SK-N-SH (cell line): ENCODE results near the gene SLC22A6. TPM values are rescaled to one million over a fixed set of nuclear protein-coding genes. Genes with fewer than 3 reads are reported as not detected.

Experiments used
- CTCF ChIA-PET: fragments of 300-600, 350-600 bp; formaldehyde crosslinking; extraction: SDS; loops from one replicate; lab custom pipeline; 2021; lab: Yijun Ruan, JAX
- POLR2A ChIA-PET: fragments of 350-600 bp; sonication (Branson Sonifier 250); formaldehyde crosslinking; extraction: SDS; loops from one replicate; lab custom pipeline; 2020; ENCODE audit warnings: antibody characterized with exemption, inconsistent platforms; lab: Yijun Ruan, JAX
- DNase-seq: peaks from one replicate; pipeline ENCODE4 v3.0.0; 2012
- H2AFZ ChIP-seq: fragments of 200-600 bp; sonication (generic); 2 replicates; pipeline ENCODE4 v1.8.1; 2016; ENCODE audit warnings: antibody characterized with exemption, mild to moderate bottlenecking, low read depth
- H3F3A ChIP-seq: fragments of 200-600 bp; sonication (generic); replicated peaks from 2 replicates; pipeline ENCODE3; 2016; ENCODE audit warnings: antibody characterized with exemption, mild to moderate bottlenecking; ENCODE audit not compliant: insufficient read depth
- H3K27ac ChIP-seq, 2 experiments: fragments of 200-500 bp in 1 of 2; fragments of 200-600 bp in 1 of 2; sonication (Bioruptor generic) in 1 of 2; sonication (generic), shearing (Covaris generic) in 1 of 2; 2 replicates each; pipeline versions ENCODE4 v1.5.1 to v1.6.1; 2014 to 2016; ENCODE audit warnings: low read depth in 2 of 2, inconsistent platforms in 1 of 2, low read length in 1 of 2, mild to moderate bottlenecking in 1 of 2, mixed read lengths in 1 of 2
- H3K27me3 ChIP-seq: fragments of 200-600 bp; sonication (generic), shearing (Covaris generic); 2 replicates; pipeline ENCODE4 v1.6.1; 2016; ENCODE audit warnings: mixed run types; ENCODE audit not compliant: insufficient read depth
- H3K36me3 ChIP-seq, 2 experiments: fragments of 200-500 bp in 1 of 2; fragments of 200-600 bp in 1 of 2; sonication (Bioruptor generic) in 1 of 2; sonication (generic) in 1 of 2; replicated peaks in 1 of 2; 2 replicates each; pipeline versions ENCODE3 to v1.5.1; 2014 to 2016; ENCODE audit warnings: low read length in 1 of 2, mild to moderate bottlenecking in 1 of 2; ENCODE audit not compliant: insufficient read depth in 2 of 2, control insufficient read depth in 1 of 2
- H3K4me1 ChIP-seq, 2 experiments: fragments of 200-500 bp in 1 of 2; fragments of 200-600 bp in 1 of 2; sonication (Bioruptor generic) in 1 of 2; sonication (generic), shearing (Covaris generic) in 1 of 2; 2 replicates each; pipeline versions ENCODE4 v1.5.1 to v1.6.1; 2014 to 2016; ENCODE audit warnings: low read depth in 1 of 2, low read length in 1 of 2, mixed run types in 1 of 2; ENCODE audit not compliant: insufficient read depth in 2 of 2, control insufficient read depth in 1 of 2
- H3K4me2 ChIP-seq: fragments of 200-600 bp; sonication (generic), shearing (Covaris generic); 2 replicates; pipeline ENCODE4 v1.6.1; 2017; ENCODE audit warnings: mixed run types
- H3K4me3 ChIP-seq, 2 experiments: fragments of 200-500 bp in 1 of 2; fragments of 200-600 bp in 1 of 2; sonication (Bioruptor generic) in 1 of 2; sonication (generic), shearing (Covaris generic) in 1 of 2; 2 replicates each; pipeline versions ENCODE4 v1.5.1 to v1.8.1; 2014 to 2016; ENCODE audit warnings: low read depth in 2 of 2, inconsistent platforms in 1 of 2, low read length in 1 of 2, mild to moderate bottlenecking in 1 of 2, mixed read lengths in 1 of 2, moderate library complexity in 1 of 2
- H3K79me2 ChIP-seq: fragments of 200-600 bp; sonication (generic); 2 replicates; pipeline ENCODE4 v1.8.1; 2017; ENCODE audit warnings: mild to moderate bottlenecking; ENCODE audit not compliant: insufficient read depth
- H3K9ac ChIP-seq: fragments of 200-600 bp; sonication (generic); 2 replicates; pipeline ENCODE4 v1.6.1; 2017; ENCODE audit warnings: mixed run types
- H3K9me2 ChIP-seq: fragments of 200-600 bp; sonication (generic); 2 replicates; pipeline ENCODE4 v1.6.1; 2017; ENCODE audit warnings: mixed run types
- H3K9me3 ChIP-seq: fragments of 200-600 bp; sonication (generic); 2 replicates; pipeline ENCODE4 v1.6.1; 2017; ENCODE audit warnings: mixed run types, mild to moderate bottlenecking, moderate library complexity
- H4K20me1 ChIP-seq: fragments of 200-600 bp; sonication (generic); 2 replicates; pipeline ENCODE4 v1.6.1; 2017; ENCODE audit warnings: mild to moderate bottlenecking, mixed run types; ENCODE audit not compliant: insufficient read depth
- ELF1 ChIP-seq: IDR thresholded peaks from 2 replicates; pipeline ENCODE4 v1.4.0; 2012
- EP300 ChIP-seq, 2 experiments: IDR thresholded peaks; 2 replicates each; pipeline versions ENCODE4 v1.4.0 to v1.6.1; 2012; ENCODE audit warnings: borderline replicate concordance in 1 of 2, low read depth in 1 of 2, low read length in 1 of 2
- EZH2phosphoT487 ChIP-seq: fragments of 200-600 bp; sonication (generic); IDR thresholded peaks from 2 replicates; pipeline ENCODE4 v1.6.1; 2017; ENCODE audit warnings: low read depth, mixed run types, mild to moderate bottlenecking, antibody characterized with exemption, moderate library complexity, borderline replicate concordance
- IRF3 ChIP-seq: fragments of 150-350 bp; IDR thresholded peaks from 2 replicates; pipeline ENCODE4 v1.6.1; 2016; ENCODE audit warnings: mild to moderate bottlenecking, low read depth, low read length
- JUND ChIP-seq: IDR thresholded peaks from 2 replicates; pipeline ENCODE4 v1.4.0; 2012
- PBX3 ChIP-seq: IDR thresholded peaks from 2 replicates; pipeline ENCODE4; 2012
- TAF1 ChIP-seq: IDR thresholded peaks from 2 replicates; pipeline ENCODE4 v1.6.1; 2012; ENCODE audit warnings: low read depth, mild to moderate bottlenecking, low read length, moderate library complexity, borderline replicate concordance
- TCF12 ChIP-seq: IDR thresholded peaks from 2 replicates; pipeline ENCODE4 v1.4.0; 2012
- USF1 ChIP-seq: IDR thresholded peaks from 2 replicates; pipeline ENCODE4 v1.4.0; 2012; ENCODE audit warnings: low read depth, borderline replicate concordance
- YY1 ChIP-seq: IDR thresholded peaks from 2 replicates; pipeline ENCODE4 v1.4.0; 2012; ENCODE audit warnings: low read depth, mild to moderate bottlenecking
- ZBTB33 ChIP-seq: IDR thresholded peaks from 2 replicates; pipeline ENCODE4 v1.4.0; 2012; ENCODE audit warnings: low read depth, borderline replicate concordance
- WGBS: methylation state at CpG from one replicate; pipeline ENCODE4 v1.1.6; 2017; ENCODE audit warnings: low lambda C conversion rate; 5-methylcytosine and 5-hydroxymethylcytosine counted together
- polyA plus RNA-seq, 3 experiments: library from polyadenylated mRNA; depleted of rRNA; stranded (reverse); fragments of >200 nt; gene quantifications; 2 replicates each; pipeline ENCODE4 v1.2.3, GENCODE V29; 2012
- TF ChIP-seq, protein P1 (sequence below): IDR thresholded peaks from 2 replicates; pipeline ENCODE4 v1.4.0; 2012; ENCODE audit warnings: low read depth
- TF ChIP-seq, protein P2 (sequence below): fragments of 200-600 bp; sonication (generic); IDR thresholded peaks from 2 replicates; pipeline ENCODE4 v1.6.1; 2017; ENCODE audit warnings: antibody characterized with exemption, mild to moderate bottlenecking, moderate library complexity

The SLC22A6 gene
- polyA plus RNA-seq, 1 of the 3 experiments (the other 2 are of a cell fraction), result not detected

- TF ChIP-seq IRF3 (no peak), JUND (no peak), ELF1 (no peak), YY1 (no peak)
These were observed 50.8 kb downstream of the SLC22A6 start (continued) for GRCh38 chr11:62933750-62934495.

DNA sequence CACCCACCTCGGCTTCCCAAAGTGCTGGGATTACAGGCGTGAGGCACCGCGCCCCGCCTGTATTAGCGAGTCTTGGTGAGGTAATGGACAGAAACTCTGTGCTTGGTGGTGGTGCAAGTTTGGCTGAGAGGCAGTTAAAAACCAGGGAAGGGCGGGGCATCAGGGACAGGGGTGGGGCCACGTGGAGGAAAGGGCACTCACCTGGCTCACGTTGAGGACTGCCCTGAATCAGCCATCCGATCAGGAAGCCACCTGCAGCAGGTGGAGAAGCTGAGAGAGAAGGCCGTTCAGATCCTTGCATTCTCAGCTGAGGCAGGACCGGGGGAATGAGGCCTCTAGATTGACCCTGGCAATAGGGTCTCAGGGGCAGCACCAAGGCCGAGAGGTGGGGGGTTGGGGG lies 51.5 kb downstream of the SLC22A6 start:
- no peak overlapping the region for H3K4me3 ChIP-seq
- H3K4me2 ChIP-seq, result no peak overlapping the region
- H3K4me1 ChIP-seq, result peaks cover 0 to 18% of the 10 kb centered on the region in 2 experiments; a peak in 1 of 4 replicates
- ChIA-PET POLR2A (no interaction called here), CTCF (interaction anchor here (0.7 kb wide), 1 partner anchor 27 kb away, joined by 3 read pairs; no protein-coding TSS in a partner anchor)
- H3K27me3 ChIP-seq, result no peaks in the 10 kb centered on the region
- H3K27ac ChIP-seq, result no peak overlapping the region
- H3F3A ChIP-seq, result no peaks in the 10 kb centered on the region
- 67% methylated on average over 13 of the region's 13 CpGs for WGBS
- TF ChIP-seq, protein P1, sequence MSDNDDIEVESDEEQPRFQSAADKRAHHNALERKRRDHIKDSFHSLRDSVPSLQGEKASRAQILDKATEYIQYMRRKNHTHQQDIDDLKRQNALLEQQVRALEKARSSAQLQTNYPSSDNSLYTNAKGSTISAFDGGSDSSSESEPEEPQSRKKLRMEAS, result no peak
- TF ChIP-seq PBX3 (no peak), EZH2phosphoT487 (no peak), ZBTB33 (no peak), TCF12 (no peak), USF1 (no peak), TAF1 (no peak), EP300 (IDR thresholded peaks at IDR 0.05; ENCODE audit: borderline replicate concordance in 1 of 2, low read depth in 1 of 2, low read length in 1 of 2) (no peak), IRF3 (no peak)
- TF ChIP-seq, protein P2, sequence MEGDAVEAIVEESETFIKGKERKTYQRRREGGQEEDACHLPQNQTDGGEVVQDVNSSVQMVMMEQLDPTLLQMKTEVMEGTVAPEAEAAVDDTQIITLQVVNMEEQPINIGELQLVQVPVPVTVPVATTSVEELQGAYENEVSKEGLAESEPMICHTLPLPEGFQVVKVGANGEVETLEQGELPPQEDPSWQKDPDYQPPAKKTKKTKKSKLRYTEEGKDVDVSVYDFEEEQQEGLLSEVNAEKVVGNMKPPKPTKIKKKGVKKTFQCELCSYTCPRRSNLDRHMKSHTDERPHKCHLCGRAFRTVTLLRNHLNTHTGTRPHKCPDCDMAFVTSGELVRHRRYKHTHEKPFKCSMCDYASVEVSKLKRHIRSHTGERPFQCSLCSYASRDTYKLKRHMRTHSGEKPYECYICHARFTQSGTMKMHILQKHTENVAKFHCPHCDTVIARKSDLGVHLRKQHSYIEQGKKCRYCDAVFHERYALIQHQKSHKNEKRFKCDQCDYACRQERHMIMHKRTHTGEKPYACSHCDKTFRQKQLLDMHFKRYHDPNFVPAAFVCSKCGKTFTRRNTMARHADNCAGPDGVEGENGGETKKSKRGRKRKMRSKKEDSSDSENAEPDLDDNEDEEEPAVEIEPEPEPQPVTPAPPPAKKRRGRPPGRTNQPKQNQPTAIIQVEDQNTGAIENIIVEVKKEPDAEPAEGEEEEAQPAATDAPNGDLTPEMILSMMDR, result no peak
- no peaks in the 10 kb centered on the region for H3K9me2 ChIP-seq
- no peaks in the 10 kb centered on the region for H3K79me2 ChIP-seq
- DNase-seq, result no peak
- H3K9me3 ChIP-seq, result no peaks in the 10 kb centered on the region
- H3K36me3 ChIP-seq, result no peaks in the 10 kb centered on the region
- H3K9ac ChIP-seq, result no peak overlapping the region
- no peak overlapping the region for H2AFZ ChIP-seq
- H4K20me1 ChIP-seq, result no peaks in the 10 kb centered on the region
